HepG2 (cell line): ENCODE results near the gene PPP1CA.
A peak's percentile ranks its signal among the peaks of the same experiment; 100 is the strongest.

Source experiments
- MAF1 ChIP-seq: sonication (generic); formaldehyde crosslinking; IDR thresholded peaks from 2 replicates; pipeline ENCODE4 v1.5.0; 2020; ENCODE audit warnings: missing genetic modification reagents, borderline replicate concordance
- MAFF ChIP-seq: IDR thresholded peaks from 2 replicates; pipeline ENCODE4 v1.6.1; 2011; ENCODE audit warnings: low read depth, low read length, improper control_type of control experiment
- TF ChIP-seq, protein P1 (sequence below): IDR thresholded peaks from 2 replicates; pipeline ENCODE4 v1.6.1; 2012; ENCODE audit warnings: low read length, improper control_type of control experiment

DNA sequence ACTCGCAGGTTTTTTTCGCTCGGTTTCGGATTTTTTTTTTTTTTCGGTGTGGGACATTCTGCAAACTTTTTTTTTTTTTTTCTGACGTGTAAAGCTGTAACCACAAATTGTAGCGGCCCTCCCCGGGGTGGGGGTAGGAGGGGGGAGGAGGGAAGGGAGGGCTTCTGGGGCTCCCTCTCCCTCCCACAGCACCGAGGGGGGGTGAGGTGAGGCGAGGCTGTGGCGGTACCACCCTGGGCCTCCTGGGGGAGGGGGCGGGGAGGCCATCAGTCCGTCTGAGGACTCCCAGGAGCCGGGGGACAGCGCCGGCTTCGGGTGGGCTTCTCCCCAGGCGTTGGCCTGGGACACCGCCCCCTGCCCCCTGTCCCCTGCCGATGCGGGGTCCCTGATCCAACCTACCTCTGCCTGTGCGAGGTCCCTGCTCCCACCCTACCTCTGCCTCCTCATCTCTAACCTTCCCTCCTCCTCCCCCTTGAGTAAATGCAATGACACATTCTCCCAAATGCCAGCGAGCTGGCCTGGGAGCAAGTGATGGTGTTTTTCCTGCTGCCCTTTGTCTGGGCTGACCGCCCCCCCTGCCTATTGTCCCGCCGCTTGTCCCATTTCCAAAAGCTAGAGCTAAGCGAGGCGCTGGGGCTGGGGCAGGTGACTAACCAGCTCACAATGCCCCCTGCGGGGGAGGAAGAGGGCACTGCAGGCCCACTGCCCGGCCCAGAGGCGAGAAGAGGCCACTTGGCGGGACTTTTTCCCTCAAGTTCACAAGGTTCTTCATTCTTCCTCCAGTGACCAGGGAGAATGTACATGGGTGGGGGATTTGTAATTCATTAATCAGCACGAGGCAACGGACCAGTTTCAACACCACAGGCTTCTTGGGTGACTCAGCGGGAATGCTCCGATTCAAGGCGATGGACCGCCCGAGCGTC, 27.7 kb downstream of the PPP1CA start:
- TF ChIP-seq MAF1 (no peak), MAFF (peak; percentile 45)
- TF ChIP-seq, protein P1, sequence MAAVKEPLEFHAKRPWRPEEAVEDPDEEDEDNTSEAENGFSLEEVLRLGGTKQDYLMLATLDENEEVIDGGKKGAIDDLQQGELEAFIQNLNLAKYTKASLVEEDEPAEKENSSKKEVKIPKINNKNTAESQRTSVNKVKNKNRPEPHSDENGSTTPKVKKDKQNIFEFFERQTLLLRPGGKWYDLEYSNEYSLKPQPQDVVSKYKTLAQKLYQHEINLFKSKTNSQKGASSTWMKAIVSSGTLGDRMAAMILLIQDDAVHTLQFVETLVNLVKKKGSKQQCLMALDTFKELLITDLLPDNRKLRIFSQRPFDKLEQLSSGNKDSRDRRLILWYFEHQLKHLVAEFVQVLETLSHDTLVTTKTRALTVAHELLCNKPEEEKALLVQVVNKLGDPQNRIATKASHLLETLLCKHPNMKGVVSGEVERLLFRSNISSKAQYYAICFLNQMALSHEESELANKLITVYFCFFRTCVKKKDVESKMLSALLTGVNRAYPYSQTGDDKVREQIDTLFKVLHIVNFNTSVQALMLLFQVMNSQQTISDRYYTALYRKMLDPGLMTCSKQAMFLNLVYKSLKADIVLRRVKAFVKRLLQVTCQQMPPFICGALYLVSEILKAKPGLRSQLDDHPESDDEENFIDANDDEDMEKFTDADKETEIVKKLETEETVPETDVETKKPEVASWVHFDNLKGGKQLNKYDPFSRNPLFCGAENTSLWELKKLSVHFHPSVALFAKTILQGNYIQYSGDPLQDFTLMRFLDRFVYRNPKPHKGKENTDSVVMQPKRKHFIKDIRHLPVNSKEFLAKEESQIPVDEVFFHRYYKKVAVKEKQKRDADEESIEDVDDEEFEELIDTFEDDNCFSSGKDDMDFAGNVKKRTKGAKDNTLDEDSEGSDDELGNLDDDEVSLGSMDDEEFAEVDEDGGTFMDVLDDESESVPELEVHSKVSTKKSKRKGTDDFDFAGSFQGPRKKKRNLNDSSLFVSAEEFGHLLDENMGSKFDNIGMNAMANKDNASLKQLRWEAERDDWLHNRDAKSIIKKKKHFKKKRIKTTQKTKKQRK: no peak
